ENCODE results near the gene ACSM2B.

DNA sequence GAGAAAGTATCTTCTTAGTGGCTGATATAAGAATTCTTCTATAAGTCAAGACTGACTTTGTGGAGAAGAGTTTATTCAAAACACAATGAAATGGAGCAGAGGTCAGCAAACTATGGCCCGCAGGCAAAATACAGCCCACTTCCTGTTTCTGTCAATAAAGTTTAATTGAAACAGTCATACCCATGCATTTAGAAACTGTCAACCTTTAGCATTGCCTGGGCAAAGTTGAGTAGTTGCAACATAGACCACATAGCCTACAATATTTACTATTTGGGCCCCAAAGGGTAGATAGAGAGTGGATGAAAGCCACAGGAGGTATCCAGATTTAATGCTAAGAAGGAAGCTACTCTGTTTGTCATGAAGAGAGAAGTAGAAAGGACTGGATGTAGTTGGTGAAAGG, 38.0 kb downstream of the ACSM2B start:
- TF ChIP-seq CTCF (conservative IDR thresholded peaks at IDR 0.05 in 1 of 2, IDR thresholded peaks at IDR 0.05 in 1 of 2; ENCODE audit: extremely low read depth in 1 of 2, insufficient read depth in 1 of 2, low read depth in 1 of 2, low read length in 2 of 2), result no peak
- no peak for TF ChIP-seq EZH2 (IDR thresholded peaks at IDR 0.05; ENCODE audit: borderline replicate concordance, low read length)

Data from mammary epithelial cell (primary cell).